CD4-positive, alpha-beta T cell (primary cell): ENCODE results near the gene SLC16A6. TPM values are rescaled to one million over a fixed set of nuclear protein-coding genes. Genes with fewer than 3 reads are reported as not detected.
"Not testable (repeated sequence)": the region's sequence is repeated elsewhere in the genome, so short reads cannot be mapped to it uniquely, and the experiment has no call there.

Experiments
- ATAC-seq: fragments of 200-7000 bp; cut with Tn5 transposase; one replicate; pipeline ENCODE4 v1.10.0; 2022; ENCODE audit warnings: mild to moderate bottlenecking; ENCODE audit not compliant: poor library complexity
- CTCF ChIA-PET: fragments of 350-600 bp; sonication (Branson Sonifier 250); formaldehyde crosslinking; loops from one replicate; lab custom pipeline; 2021; ENCODE audit warnings: antibody characterized with exemption, inconsistent platforms; lab: Charles Lee
- POLR2A ChIA-PET: fragments of 350-600 bp; sonication (Branson Sonifier 250); formaldehyde crosslinking; loops from one replicate; lab custom pipeline; 2021; ENCODE audit warnings: antibody characterized with exemption, inconsistent platforms; lab: Charles Lee
- DNase-seq, 14 experiments: peaks; one replicate each; pipeline ENCODE4 v3.0.0-alpha.2; 2013 to 2020; ENCODE audit warnings: mixed read lengths in 2 of 14
- H3K27ac ChIP-seq, 2 donors: one replicate each; pipeline versions ENCODE4 v1.5.1 to v1.7.0; 2013; ENCODE audit warnings: low read length in 2 of 2, low read depth in 1 of 2, mild to moderate bottlenecking in 1 of 2
- H3K27me3 ChIP-seq, 2 experiments: 1 replicate in 1 of 2; 2 replicates in 1 of 2; pipeline versions ENCODE4 v1.6.1 to v1.7.0; 2013; ENCODE audit warnings: low read length in 2 of 2, control low read depth in 1 of 2, mild to moderate bottlenecking in 1 of 2, moderate library complexity in 1 of 2; ENCODE audit not compliant: insufficient read depth in 2 of 2, control insufficient read depth in 1 of 2
- H3K36me3 ChIP-seq: one replicate; pipeline ENCODE4 v1.6.1; 2013; ENCODE audit warnings: low read length, control low read depth; ENCODE audit not compliant: insufficient read depth
- H3K4me1 ChIP-seq: one replicate; pipeline ENCODE4 v1.6.1; 2013; ENCODE audit warnings: low read length, control low read depth; ENCODE audit not compliant: insufficient read depth
- H3K4me3 ChIP-seq: one replicate; pipeline ENCODE4 v1.5.1; 2013; ENCODE audit warnings: mild to moderate bottlenecking, low read length, moderate library complexity
- H3K9me3 ChIP-seq, 2 experiments: 1 replicate in 1 of 2; 2 replicates in 1 of 2; pipeline versions ENCODE4 v1.6.1 to v1.7.0; 2013; ENCODE audit warnings: low read length in 2 of 2, mild to moderate bottlenecking in 2 of 2, control low read depth in 1 of 2, moderate library complexity in 1 of 2; ENCODE audit not compliant: control insufficient read depth in 1 of 2, insufficient read depth in 1 of 2
- H3K27ac Mint-ChIP-seq: one replicate; pipeline ENCODE4 v1.8.0; 2020; ENCODE audit warnings: mixed read lengths
- H3K27me3 Mint-ChIP-seq: one replicate; pipeline ENCODE4 v1.8.0; 2021; ENCODE audit warnings: mixed read lengths
- H3K36me3 Mint-ChIP-seq: one replicate; pipeline ENCODE4 v1.8.0; 2021; ENCODE audit warnings: low read depth, mixed read lengths
- H3K4me1 Mint-ChIP-seq: one replicate; pipeline ENCODE4 v1.8.0; 2021; ENCODE audit warnings: low read depth, mixed read lengths
- H3K4me3 Mint-ChIP-seq: one replicate; pipeline ENCODE4 v1.8.0; 2020; ENCODE audit warnings: mild to moderate bottlenecking, mixed read lengths
- H3K9me3 Mint-ChIP-seq: one replicate; pipeline ENCODE4 v1.8.0; 2020; ENCODE audit warnings: mixed read lengths
- intact Hi-C, 2 experiments: fragments of 100-400 bp; cut with DNase I in 1 of 2; cut with micrococcal nuclease in 1 of 2; formaldehyde crosslinking; loops; one replicate each; pipeline versions ENCODE4 v1.15.1 to v1.9.0; 2023 to 2025; cut with DNase I, micrococcal nuclease
- total RNA-seq, 174 experiments: library from RNA in 2 of 174; stranded (reverse) in 2 of 174; gene quantifications; one replicate each; pipeline ENCODE4 v1.2.3 and lab custom pipeline; 2021 to 2026
- TF ChIP-seq, protein P1 (sequence below): fragments of 200-600 bp; IDR thresholded peaks from one replicate; pipeline ENCODE4 v1.8.0; 2022; ENCODE audit warnings: antibody characterized with exemption, mild to moderate bottlenecking

The SLC16A6 gene
- total RNA-seq, 2 experiments from 2014 or later: 7.7 to 9.5 TPM

DNA sequence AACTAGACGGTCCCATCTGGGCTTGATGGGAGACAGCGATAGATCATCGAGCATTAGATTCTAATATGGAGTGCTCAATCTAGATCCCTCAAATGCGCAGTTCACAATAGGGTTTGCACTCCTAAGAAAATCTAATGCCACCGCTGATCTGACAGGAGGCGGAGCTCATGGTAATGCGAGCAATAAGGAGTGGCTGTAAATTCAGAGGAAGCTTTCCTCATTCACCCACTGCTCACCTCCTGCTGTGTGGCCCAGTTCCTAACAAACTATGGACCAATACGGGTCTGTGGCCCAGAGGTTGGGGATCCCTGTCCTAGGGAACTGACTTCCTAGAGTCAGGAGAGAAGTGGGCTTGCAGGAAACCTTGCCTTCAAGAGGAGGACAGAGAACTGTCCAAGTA is 68.3 kb downstream of the SLC16A6 start:
- TF ChIP-seq, protein P1, sequence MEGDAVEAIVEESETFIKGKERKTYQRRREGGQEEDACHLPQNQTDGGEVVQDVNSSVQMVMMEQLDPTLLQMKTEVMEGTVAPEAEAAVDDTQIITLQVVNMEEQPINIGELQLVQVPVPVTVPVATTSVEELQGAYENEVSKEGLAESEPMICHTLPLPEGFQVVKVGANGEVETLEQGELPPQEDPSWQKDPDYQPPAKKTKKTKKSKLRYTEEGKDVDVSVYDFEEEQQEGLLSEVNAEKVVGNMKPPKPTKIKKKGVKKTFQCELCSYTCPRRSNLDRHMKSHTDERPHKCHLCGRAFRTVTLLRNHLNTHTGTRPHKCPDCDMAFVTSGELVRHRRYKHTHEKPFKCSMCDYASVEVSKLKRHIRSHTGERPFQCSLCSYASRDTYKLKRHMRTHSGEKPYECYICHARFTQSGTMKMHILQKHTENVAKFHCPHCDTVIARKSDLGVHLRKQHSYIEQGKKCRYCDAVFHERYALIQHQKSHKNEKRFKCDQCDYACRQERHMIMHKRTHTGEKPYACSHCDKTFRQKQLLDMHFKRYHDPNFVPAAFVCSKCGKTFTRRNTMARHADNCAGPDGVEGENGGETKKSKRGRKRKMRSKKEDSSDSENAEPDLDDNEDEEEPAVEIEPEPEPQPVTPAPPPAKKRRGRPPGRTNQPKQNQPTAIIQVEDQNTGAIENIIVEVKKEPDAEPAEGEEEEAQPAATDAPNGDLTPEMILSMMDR: no peak
- no peaks in the 10 kb centered on the region for H3K9me3 ChIP-seq
- no peak overlapping the region for H3K4me3 ChIP-seq
- DNase-seq: no peak
- H3K27me3 ChIP-seq: no peaks in the 10 kb centered on the region
- no peak for ATAC-seq
- peaks cover 4% of the 10 kb centered on the region for H3K4me1 ChIP-seq
- ChIA-PET POLR2A (no interaction called here), CTCF (no interaction called here)
- Mint-ChIP-seq H3K27me3 (no peaks in the 10 kb centered on the region), H3K4me3 (no peak overlapping the region), H3K4me1 (peaks cover 11% of the 10 kb centered on the region), H3K36me3 (peaks cover 22% of the 10 kb centered on the region), H3K9me3 (no peaks in the 10 kb centered on the region), H3K27ac (no peak overlapping the region)
- no peak overlapping the region for H3K27ac ChIP-seq
- intact Hi-C loops: no loop called here
- peaks cover 9% of the 10 kb centered on the region for H3K36me3 ChIP-seq

DNA sequence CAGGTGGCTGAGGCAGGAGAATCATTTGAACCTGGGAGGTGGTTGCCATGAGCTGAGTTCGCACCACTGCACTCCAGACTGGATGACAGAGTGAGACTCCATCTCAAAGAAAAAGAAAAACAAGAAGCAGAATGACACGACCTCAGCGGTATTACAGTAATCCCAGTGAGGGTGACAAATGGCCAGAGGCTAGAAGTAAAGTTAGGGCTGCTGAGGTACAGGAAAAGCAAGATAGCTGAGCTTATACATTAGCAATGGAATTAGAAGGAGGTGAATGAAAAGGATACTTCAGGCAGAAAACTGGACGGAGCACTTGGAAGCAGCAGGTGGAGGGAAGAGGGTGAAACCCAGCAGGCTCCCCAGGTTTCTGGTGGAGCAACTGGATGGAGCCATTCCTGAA is 69.1 kb downstream of the SLC16A6 start:
- Histone ChIP-seq H3K4me3 (no peak overlapping the region), H3K27ac (no peak overlapping the region), H3K4me1 (peaks cover 4% of the 10 kb centered on the region), H3K36me3 (peaks cover 9% of the 10 kb centered on the region), H3K27me3 (no peaks in the 10 kb centered on the region), H3K9me3 (no peaks in the 10 kb centered on the region)
- ATAC-seq (no peak), DNase-seq (no peak)
- Mint-ChIP-seq H3K4me1 (peaks cover 11% of the 10 kb centered on the region), H3K36me3 (peaks cover 21% of the 10 kb centered on the region), H3K27ac (peak overlapping the region; percentile 2), H3K27me3 (no peaks in the 10 kb centered on the region), H3K9me3 (no peaks in the 10 kb centered on the region), H3K4me3 (no peak overlapping the region)
- POLR2A ChIA-PET: no interaction called here
- intact Hi-C loops: no loop called here
- CTCF ChIA-PET: no interaction called here
- TF ChIP-seq, protein P1: no peak

DNA sequence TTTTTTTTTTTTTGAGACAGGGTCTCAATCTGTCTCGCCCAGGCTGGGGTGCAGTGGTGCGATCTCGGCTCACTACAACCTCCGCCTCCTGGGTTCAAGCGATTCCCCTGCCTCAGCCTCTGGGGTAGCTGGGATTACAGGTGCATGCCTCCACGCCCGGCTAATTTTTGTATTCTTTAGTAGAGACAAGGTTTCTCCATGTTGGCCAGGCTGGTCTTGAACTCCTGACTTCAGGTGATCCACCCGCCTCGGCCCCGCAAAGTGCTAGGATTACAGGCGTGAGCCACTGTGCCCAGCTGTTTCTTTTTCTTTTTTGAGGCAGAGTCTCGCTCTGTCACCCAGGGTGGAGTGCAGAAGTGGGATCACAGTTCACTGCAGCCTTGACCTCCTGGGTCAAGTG is 70.1 kb downstream of the SLC16A6 start:
- H3K27ac Mint-ChIP-seq, H3K4me3 ChIP-seq, H3K27me3 ChIP-seq, H3K36me3 ChIP-seq, ATAC-seq, H3K4me1 ChIP-seq, H3K9me3 ChIP-seq, H3K9me3 Mint-ChIP-seq, H3K27ac ChIP-seq, POLR2A ChIA-PET, DNase-seq, CTCF ChIA-PET, intact Hi-C loops, H3K4me3 Mint-ChIP-seq, H3K27me3 Mint-ChIP-seq: not testable (repeated sequence)
- peaks cover 14% of the 10 kb centered on the region for H3K4me1 Mint-ChIP-seq
- peaks cover 26% of the 10 kb centered on the region for H3K36me3 Mint-ChIP-seq

DNA sequence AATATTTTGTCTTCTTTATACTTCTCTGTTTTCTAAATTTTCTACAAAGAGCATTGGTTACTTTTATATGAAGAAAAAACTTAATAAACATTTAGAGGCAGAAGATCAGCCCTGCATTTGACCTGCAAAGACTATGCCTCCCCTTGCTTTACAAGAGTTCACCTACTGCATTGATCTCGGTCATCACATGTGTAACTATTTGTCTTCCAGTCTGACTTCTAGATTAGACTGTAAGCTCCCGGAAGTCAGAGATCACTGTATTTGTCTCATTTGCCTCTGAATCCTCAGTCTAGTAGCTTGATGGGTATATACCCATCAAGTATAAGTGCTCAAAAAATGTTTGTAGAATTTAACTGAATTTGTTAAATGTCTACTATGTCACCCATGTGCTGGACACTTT is 70.7 kb downstream of the SLC16A6 start:
- H3K27ac Mint-ChIP-seq, H3K9me3 Mint-ChIP-seq, H3K27me3 ChIP-seq, H3K36me3 ChIP-seq, H3K27ac ChIP-seq, ATAC-seq, H3K27me3 Mint-ChIP-seq, POLR2A ChIA-PET, H3K9me3 ChIP-seq, CTCF ChIA-PET, H3K4me3 ChIP-seq, H3K4me1 ChIP-seq, DNase-seq, H3K4me3 Mint-ChIP-seq, intact Hi-C loops: not testable (repeated sequence)
- peaks cover 32% of the 10 kb centered on the region for H3K36me3 Mint-ChIP-seq
- H3K4me1 Mint-ChIP-seq: peaks cover 20% of the 10 kb centered on the region

DNA sequence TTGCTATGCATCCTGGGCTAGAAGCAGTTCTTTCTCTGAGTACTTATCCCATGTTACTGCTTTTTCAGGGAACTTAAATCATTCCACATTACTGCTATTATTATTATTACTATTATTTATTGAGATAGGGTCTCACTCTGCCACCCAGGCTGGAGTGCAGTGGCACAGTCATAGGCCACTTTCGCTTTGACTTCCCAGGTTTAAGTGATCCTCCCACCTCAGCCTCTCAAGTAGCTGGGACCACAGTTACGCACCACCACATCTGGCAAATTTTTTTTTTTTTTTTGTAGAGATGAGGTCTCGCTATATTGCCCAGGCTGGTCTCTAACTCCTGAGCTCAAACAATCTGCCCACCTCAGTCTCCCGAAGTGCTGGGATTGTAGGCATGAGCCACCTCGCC is 71.5 kb downstream of the SLC16A6 start:
- DNase-seq, H3K9me3 Mint-ChIP-seq, POLR2A ChIA-PET, H3K4me3 ChIP-seq, H3K9me3 ChIP-seq, H3K27me3 Mint-ChIP-seq, H3K27ac ChIP-seq, H3K27ac Mint-ChIP-seq, intact Hi-C loops, ATAC-seq, H3K4me3 Mint-ChIP-seq, H3K27me3 ChIP-seq, H3K4me1 ChIP-seq, CTCF ChIA-PET: not testable (repeated sequence)
- Mint-ChIP-seq H3K4me1 (peaks cover 22% of the 10 kb centered on the region), H3K36me3 (peaks cover 39% of the 10 kb centered on the region)
- peaks cover 13% of the 10 kb centered on the region for H3K36me3 ChIP-seq
